Keratinocyte (primary cell): ENCODE data around the gene NANOG. TPM values are rescaled to one million over a fixed set of nuclear protein-coding genes. Genes with fewer than 3 reads are reported as not detected.

ENCODE experiments used
- DNase-seq: peaks from one replicate; pipeline ENCODE4 v3.0.0-alpha.2; 2011; ENCODE audit warnings: low read depth, missing footprints, low spot score
- FAIRE-seq: peaks from 2 replicates; lab custom pipeline; 2011; peaks lifted over from hg19 to GRCh38; lab: Jason Lieb, UNC
- H2AFZ ChIP-seq: 2 replicates; pipeline ENCODE4 v1.6.0; 2012; ENCODE audit warnings: low read length, control low read depth, inconsistent platforms; ENCODE audit not compliant: control insufficient read depth
- H3K27ac ChIP-seq: 2 replicates; pipeline ENCODE4 v1.5.1; 2011; ENCODE audit warnings: low read length; ENCODE audit not compliant: control insufficient read depth, insufficient read depth
- H3K27me3 ChIP-seq: 3 replicates; pipeline ENCODE4 v1.6.0; 2011; ENCODE audit warnings: low read length; ENCODE audit not compliant: control insufficient read depth, insufficient read depth; ENCODE audit errors: extremely low read depth
- H3K36me3 ChIP-seq, 2 experiments: 2 replicates in 1 of 2; 3 replicates in 1 of 2; pipeline ENCODE4 v1.5.1; 2011; ENCODE audit warnings: low read length in 2 of 2, mild to moderate bottlenecking in 1 of 2; ENCODE audit not compliant: control insufficient read depth in 2 of 2, insufficient read depth in 2 of 2; ENCODE audit errors: extremely low read depth in 1 of 2
- H3K4me1 ChIP-seq: 3 replicates; pipeline ENCODE4 v1.5.1; 2011; ENCODE audit warnings: low read length; ENCODE audit not compliant: control insufficient read depth, insufficient read depth; ENCODE audit errors: extremely low read depth
- H3K4me2 ChIP-seq: 3 replicates; pipeline ENCODE4 v1.6.0; 2011; ENCODE audit warnings: low read depth, low read length; ENCODE audit not compliant: control insufficient read depth, insufficient read depth; ENCODE audit errors: extremely low read depth
- H3K4me3 ChIP-seq, 3 experiments: fragments of 200-600 bp in 1 of 3; sonication (generic) in 1 of 3; 2 replicates in 2 of 3; 3 replicates in 1 of 3; pipeline ENCODE4 v1.5.1; 2011 to 2016; ENCODE audit warnings: low read length in 3 of 3, mild to moderate bottlenecking in 3 of 3, control low read depth in 2 of 3, inconsistent platforms in 1 of 3, low read depth in 1 of 3, mixed read lengths in 1 of 3, mixed run types in 1 of 3, moderate library complexity in 1 of 3; ENCODE audit not compliant: control insufficient read depth in 2 of 3, insufficient read depth in 2 of 3; ENCODE audit errors: extremely low read depth in 1 of 3
- H3K79me2 ChIP-seq: 2 replicates; pipeline ENCODE4 v1.6.0; 2012; ENCODE audit warnings: low read length; ENCODE audit not compliant: control insufficient read depth, insufficient read depth
- H3K9ac ChIP-seq: 3 replicates; pipeline ENCODE4 v1.6.0; 2011; ENCODE audit warnings: low read length; ENCODE audit not compliant: control insufficient read depth, insufficient read depth; ENCODE audit errors: extremely low read depth
- H3K9me1 ChIP-seq: 3 replicates; pipeline ENCODE4 v1.6.0; 2011; ENCODE audit warnings: low read length; ENCODE audit not compliant: control insufficient read depth, insufficient read depth; ENCODE audit errors: extremely low read depth
- H3K9me3 ChIP-seq: 2 replicates; pipeline ENCODE4 v1.5.1; 2012; ENCODE audit warnings: low read depth, low read length; ENCODE audit not compliant: control insufficient read depth
- H4K20me1 ChIP-seq: 3 replicates; pipeline ENCODE4 v1.6.0; 2011; ENCODE audit warnings: low read length; ENCODE audit not compliant: control insufficient read depth, insufficient read depth; ENCODE audit errors: extremely low read depth
- CTCF ChIP-seq, 3 experiments: IDR thresholded peaks in 1 of 3; conservative IDR thresholded peaks in 1 of 3; optimal IDR thresholded peaks in 1 of 3; 2 replicates in 2 of 3; 3 replicates in 1 of 3; pipeline versions ENCODE3 to v1.5.1; 2011; ENCODE audit warnings: low read length in 3 of 3, mild to moderate bottlenecking in 3 of 3, moderate library complexity in 2 of 3, control low read depth in 1 of 3, inconsistent platforms in 1 of 3; ENCODE audit not compliant: insufficient read depth in 2 of 3; ENCODE audit errors: extremely low read depth in 1 of 3
- EZH2 ChIP-seq: IDR thresholded peaks from one replicate; pipeline ENCODE4 v1.6.1; 2012; ENCODE audit warnings: inconsistent platforms, mild to moderate bottlenecking, low read length, moderate library complexity
- dilution Hi-C: fragments of 300-500 bp; cut with MboI; formaldehyde crosslinking; loops from one replicate; pipeline ENCODE4 v1.7.0; 2020; ENCODE audit warnings: low sequenced_read_pairs; ENCODE audit not compliant: extremely low pct_ligation_motif_present
- polyA plus RNA-seq, 5 experiments: library from polyadenylated mRNA; depleted of rRNA in 3 of 5; stranded (reverse) in 3 of 5; stranded (forward) in 1 of 5; unstranded in 1 of 5; fragments of >200 nt; gene quantifications; 1 replicate in 1 of 5; 2 replicates in 3 of 5; 3 replicates in 1 of 5; pipeline versions ENCODE4 v1.2.1 to v1.2.3, GENCODE V29; 2011 to 2012; ENCODE audit warnings: missing spikeins in 2 of 5, low read depth in 1 of 5, low replicate concordance in 1 of 5

Gene NANOG
- polyA plus RNA-seq, 1 donor (not counting 4 experiments of a cell fraction or from before 2014, with no cell fraction given), result 0.01 TPM

- Histone ChIP-seq H3K9me1 (no peaks in the 10 kb centered on the region), H3K4me1 (no peaks in the 10 kb centered on the region), H3K4me3 (no peak overlapping the region), H3K9me3 (no peaks in the 10 kb centered on the region), H4K20me1 (no peaks in the 10 kb centered on the region), H3K27me3 (no peaks in the 10 kb centered on the region), H3K36me3 (no peaks in the 10 kb centered on the region), H3K27ac (no peak overlapping the region), H3K79me2 (no peaks in the 10 kb centered on the region), H3K9ac (no peak overlapping the region), H2AFZ (no peak overlapping the region), H3K4me2 (no peak overlapping the region)
- DNase-seq (no peak), FAIRE-seq (no peak)
- no peak for TF ChIP-seq EZH2
- no peak for TF ChIP-seq CTCF (optimal IDR thresholded peaks at IDR 0.05 in 1 of 3, IDR thresholded peaks at IDR 0.05 in 1 of 3, conservative IDR thresholded peaks at IDR 0.05 in 1 of 3; ENCODE audit: extremely low read depth in 1 of 3, insufficient read depth in 2 of 3, low read length in 3 of 3)
- dilution Hi-C loops, result no loop called here
Measured at GRCh38 chr12:7787574-7788293, 1.5 kb upstream of the NANOG start.

GRCh38 chr12:7788294-7788660 is 925 bp upstream of the NANOG start:
- H4K20me1 ChIP-seq, result no peaks in the 10 kb centered on the region
- no peaks in the 10 kb centered on the region for H3K4me1 ChIP-seq
- DNase-seq (no peak), FAIRE-seq (no peak)
- no peaks in the 10 kb centered on the region for H3K9me3 ChIP-seq
- H3K27ac ChIP-seq, result no peak overlapping the region
- no peak overlapping the region for H2AFZ ChIP-seq
- H3K79me2 ChIP-seq, result no peaks in the 10 kb centered on the region
- H3K9me1 ChIP-seq, result no peaks in the 10 kb centered on the region
- no peak overlapping the region for H3K4me3 ChIP-seq
- H3K36me3 ChIP-seq, result no peaks in the 10 kb centered on the region
- H3K4me2 ChIP-seq, result peak overlapping the region; percentile 22
- no peak for TF ChIP-seq CTCF (optimal IDR thresholded peaks at IDR 0.05 in 1 of 3, IDR thresholded peaks at IDR 0.05 in 1 of 3, conservative IDR thresholded peaks at IDR 0.05 in 1 of 3; ENCODE audit: extremely low read depth in 1 of 3, insufficient read depth in 2 of 3, low read length in 3 of 3)
- no peak for TF ChIP-seq EZH2
- dilution Hi-C loops, result no loop called here
- H3K9ac ChIP-seq, result no peak overlapping the region
- no peaks in the 10 kb centered on the region for H3K27me3 ChIP-seq
